Measurements from ENCODE around the gene TUBD1.
"Not testable (repeated sequence)": the region's sequence is repeated elsewhere in the genome, so short reads cannot be mapped to it uniquely, and the experiment has no call there.

Gene TUBD1, protein sequence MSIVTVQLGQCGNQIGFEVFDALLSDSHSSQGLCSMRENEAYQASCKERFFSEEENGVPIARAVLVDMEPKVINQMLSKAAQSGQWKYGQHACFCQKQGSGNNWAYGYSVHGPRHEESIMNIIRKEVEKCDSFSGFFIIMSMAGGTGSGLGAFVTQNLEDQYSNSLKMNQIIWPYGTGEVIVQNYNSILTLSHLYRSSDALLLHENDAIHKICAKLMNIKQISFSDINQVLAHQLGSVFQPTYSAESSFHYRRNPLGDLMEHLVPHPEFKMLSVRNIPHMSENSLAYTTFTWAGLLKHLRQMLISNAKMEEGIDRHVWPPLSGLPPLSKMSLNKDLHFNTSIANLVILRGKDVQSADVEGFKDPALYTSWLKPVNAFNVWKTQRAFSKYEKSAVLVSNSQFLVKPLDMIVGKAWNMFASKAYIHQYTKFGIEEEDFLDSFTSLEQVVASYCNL

GRCh38 chr17:59892924-59893675, at the start of gene TUBD1, which contains the start of gene RPS6KB1:
Gene TUBD1 (minus strand): TSS chr17:59892943. CDS start chr17:59891002, 1,941 bp downstream.
Gene RPS6KB1 (plus strand): TSS chr17:59893121. CDS start chr17:59893185, 64 bp downstream.
- DNase-seq = peak; percentile 20

- DNase-seq = no peak
Observed at GRCh38 chr17:59941131-59941530, 48.4 kb upstream of the TUBD1 start.

DNA sequence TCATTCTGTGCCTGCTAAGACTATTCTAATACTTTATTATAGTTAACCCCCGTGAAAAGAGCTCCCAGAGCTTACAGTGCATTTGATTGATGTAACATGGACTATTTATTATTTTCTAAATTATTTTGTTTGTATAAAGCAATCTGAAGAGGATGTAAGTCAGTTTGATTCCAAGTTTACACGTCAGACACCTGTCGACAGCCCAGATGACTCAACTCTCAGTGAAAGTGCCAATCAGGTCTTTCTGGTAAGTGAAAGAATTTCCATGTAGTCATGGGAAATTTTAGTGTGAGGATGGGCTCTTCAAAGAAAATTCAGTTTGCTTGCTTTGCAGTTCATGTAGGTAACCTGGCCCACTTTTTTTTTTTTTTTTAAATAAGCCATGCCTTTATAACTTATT, 48.0 kb upstream of the TUBD1 start:
- not testable (repeated sequence) for DNase-seq

- not testable (repeated sequence) for DNase-seq
Observed at GRCh38 chr17:59933317-59933716, 40.6 kb upstream of the TUBD1 start.

- DNase-seq = peak; percentile 39
Observed at GRCh38 chr17:59930768-59931167, 38.0 kb upstream of the TUBD1 start.

DNA sequence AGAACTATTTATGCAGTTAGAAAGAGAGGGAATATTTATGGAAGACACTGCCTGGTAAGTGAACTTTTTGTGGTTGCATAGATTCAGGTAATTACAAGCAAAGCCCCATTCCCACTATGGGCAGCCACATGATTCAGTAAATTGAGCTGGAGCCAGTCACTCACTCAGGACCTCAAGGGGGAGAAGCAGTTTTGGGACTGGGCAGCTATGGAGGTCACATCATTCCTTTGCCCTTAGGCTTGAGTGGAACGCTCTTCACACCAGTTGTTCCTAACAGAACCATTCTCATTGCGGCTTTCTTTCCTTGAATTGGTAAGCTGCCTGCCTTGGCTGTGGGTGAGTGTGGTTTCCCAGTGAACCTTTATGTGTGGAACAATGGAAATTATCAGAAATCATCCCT, 37.4 kb upstream of the TUBD1 start:
- not testable (repeated sequence) for DNase-seq

DNA sequence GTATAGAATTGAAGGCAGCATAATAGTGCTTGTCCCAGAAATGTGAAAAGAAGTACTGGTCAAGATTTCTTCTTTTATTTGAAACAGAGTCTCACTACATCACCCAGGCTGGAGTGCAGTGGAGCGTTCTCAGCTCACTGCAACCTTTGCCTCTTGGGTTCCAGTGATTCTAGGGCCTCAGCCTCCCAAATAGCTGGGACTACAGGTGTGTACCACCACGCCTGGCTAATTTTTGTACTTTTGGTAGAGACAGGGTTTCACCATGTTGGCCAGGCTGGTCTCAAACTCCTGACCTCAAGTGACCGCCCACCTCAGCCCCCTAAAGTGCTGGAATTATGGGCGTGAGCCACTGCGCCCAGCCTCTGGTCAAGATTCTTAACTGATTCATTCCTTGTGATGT, 27.9 kb upstream of the TUBD1 start:
- DNase-seq = not testable (repeated sequence)

DNA sequence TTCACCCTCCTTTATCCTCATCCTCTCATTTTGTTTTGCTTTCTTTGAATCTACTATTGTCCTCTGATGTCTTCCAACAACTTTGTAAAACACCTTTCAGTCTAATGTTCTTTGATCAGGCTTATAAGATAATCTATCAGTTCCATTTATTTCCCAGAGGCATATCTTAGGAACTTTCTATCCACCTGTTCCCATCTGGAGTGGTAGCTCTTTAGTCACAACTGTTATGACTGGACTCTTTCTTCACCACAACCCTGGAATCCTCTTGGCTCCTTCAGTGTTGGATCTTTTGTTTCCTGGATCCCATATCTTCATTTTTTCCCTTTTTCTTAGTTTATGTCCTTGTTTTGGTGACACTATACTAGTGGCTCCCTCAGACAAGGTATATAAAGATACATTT, 23.7 kb upstream of the TUBD1 start:
- no peak for DNase-seq

- peak; percentile 56 for DNase-seq
Observed at GRCh38 chr17:59914274-59914854, 21.6 kb upstream of the TUBD1 start.

- no peak for DNase-seq
Observed at GRCh38 chr17:59907467-59907866, 14.7 kb upstream of the TUBD1 start.

GRCh38 chr17:59903455-59903854, 10.7 kb upstream of the TUBD1 start:
- DNase-seq = no peak

DNA sequence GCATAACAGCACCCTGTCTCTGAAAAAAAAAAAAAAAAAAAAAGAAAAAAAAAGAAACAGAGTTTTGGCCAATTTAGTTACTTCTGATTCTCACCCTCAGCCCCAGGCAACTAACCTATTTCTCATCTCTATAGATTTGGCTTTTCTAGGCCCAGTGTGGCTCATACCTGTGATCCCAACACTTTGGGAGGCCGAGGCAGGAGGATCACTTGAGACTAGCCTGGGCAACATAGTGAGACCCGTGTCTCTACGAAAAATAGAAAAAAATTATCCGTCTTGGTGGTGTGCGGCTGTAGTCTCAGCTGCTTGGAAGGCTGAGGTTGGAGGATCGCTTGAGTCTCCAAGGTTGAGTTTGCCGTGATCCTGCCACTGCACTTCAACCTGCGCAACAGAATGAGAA, 8.9 kb upstream of the TUBD1 start:
- no peak for DNase-seq

DNA sequence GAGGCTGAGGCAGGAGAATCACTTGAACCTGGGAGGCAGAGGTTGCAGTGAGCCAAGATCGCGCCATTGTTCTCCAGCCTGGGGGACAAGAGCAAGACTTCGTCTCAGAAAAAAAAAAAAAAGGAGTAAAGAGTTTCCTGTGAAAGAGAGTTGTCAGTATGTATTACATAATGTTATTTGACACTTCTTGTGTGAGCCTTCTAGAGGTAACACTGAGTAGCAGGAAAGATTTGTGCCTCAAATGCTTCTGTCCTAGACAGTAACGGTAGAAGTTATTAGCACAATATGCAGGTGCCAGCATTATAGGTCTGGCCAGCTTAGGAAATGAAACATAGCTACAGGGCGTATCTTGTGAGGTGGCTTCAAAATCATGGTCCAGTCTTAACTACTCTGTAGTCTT, 6.4 kb upstream of the TUBD1 start:
- DNase-seq = peak; percentile 67

DNA sequence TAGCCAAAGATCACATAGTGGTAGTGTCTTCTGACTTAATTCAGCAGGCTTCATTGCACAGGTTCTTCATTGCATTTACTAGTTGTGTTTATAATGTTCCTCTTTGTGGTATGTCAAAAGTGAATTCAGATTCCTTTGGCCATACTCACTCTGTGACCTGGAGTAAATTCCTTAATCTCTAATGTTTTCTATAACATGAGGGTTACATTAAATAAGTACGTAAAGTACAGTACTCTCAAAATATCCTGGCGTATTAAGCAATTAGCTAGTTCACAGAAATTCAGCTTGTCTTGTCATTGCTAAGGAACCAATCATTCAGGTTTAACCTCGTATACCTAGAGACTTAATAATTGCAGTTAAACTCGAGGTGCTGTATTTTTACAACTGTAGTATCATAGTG, 4.3 kb upstream of the TUBD1 start:
- DNase-seq = no peak

DNA sequence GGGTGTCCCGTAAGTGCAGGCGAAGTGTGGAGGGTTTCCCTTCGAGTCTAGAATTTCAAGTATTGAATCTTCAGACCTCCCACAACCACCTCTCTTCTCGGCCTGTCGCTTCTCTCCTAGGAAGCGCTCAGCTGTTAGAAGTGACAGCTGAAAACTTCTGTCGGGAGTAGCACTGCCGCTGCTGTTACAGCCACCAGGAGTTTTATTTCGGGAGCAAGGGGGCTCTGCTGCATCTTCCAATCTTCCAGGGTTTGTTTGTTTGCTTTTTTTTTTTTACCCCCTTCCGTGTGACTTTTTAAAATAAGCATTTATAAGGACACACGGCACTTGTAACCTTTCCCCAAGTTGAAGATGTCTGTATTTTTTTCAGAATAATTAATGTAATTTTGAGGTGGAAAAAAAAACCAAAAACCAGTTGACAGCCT, 945 bp upstream of the TUBD1 start:
- peak; percentile 16 for DNase-seq

GRCh38 chr17:59892251-59892923, 356 bp downstream of the TUBD1 start:
- peak; percentile 99 for DNase-seq

- peak; percentile 13 for DNase-seq
Observed at GRCh38 chr17:59890720-59891119, 2.0 kb downstream of the TUBD1 start.

DNA sequence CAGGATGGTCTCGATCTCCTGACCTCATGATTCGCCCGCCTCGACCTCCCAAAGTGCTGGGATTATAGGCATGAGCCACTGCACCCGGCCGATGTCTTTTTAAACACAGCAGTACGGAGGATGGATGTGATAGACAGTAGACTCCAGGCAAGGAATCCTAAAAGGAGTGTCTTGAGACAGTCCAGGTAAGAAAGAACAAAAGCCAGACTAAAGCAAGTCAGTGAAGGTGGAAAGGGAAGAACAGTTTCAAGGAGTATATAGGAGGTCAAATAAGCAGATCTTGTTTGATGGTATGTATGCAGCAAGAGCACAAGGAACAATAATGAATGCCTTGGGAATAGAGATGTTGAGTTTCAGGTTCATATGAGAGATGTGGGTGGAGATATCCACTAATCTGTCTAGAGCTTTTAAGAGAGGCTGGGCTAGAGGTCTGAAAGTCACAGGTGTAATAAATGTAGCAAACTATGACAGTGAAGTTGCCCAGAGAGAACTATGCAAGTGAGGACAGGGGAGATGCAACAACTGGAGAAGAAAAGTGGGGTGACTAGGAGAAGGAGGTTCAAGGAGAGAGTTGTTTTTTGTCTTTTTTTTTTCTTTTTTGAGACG, 4.5 kb downstream of the TUBD1 start:
- no peak for DNase-seq

- no peak for DNase-seq
Observed at GRCh38 chr17:59884861-59885260, 7.9 kb downstream of the TUBD1 start.

GRCh38 chr17:59878624-59879023, 14.1 kb downstream of the TUBD1 start:
- no peak for DNase-seq

DNA sequence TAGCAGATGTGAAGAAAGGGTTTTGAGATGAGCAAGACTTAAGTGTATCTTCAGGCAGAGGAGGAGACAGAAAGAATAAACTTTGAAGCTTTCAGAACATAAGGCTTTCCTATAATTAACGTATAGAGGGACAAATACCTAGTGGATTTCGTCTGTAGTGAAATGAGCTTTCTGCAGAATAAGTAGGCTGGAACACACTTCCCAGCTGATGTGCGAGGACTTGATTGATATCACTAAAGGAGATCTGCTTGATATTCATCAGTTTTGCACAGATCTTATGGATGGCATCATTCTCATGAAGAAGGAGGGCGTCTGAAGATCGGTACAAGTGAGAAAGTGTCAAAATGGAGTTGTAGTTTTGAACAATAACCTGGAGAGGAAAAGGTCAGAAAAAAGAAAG, 14.8 kb downstream of the TUBD1 start:
- no peak for DNase-seq

DNA sequence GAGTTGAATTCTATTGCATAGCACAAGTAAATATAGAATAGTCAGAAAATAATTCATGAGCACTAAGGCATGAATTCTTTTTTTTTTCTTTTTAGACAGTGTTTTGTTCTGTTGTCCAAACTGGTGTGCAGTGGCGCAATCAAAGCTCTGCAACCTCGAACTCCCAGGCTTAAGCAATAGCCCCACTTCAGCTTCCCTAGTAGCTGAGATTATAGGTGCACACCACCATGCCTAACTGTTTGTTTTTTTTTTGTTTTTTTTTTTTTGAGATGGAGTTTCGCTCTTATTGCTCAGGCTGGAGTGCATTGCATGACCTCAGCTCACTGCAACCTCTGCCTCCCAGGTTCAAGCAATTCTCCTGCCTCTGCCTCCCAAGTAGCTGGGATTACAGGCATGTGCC, 16.6 kb downstream of the TUBD1 start:
- DNase-seq = peak; percentile 65

DNA sequence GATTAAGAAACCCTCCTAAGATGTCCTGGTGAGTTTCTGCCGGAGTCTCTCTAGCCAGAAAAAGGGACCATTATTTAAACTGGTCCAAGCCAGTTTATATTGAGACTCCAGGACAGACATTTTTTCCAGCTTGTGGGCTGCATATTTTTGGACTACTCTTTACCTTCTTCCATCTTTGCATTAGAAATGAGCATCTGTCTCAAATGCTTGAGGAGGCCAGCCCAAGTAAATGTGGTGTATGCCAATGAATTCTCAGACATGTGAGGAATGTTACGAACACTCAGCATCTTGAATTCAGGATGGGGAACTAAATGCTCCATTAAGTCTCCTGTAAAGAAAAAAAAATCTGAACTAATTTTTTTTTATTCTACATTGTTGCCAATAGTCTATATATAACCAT, 18.4 kb downstream of the TUBD1 start:
- DNase-seq = no peak
